Brain microvascular endothelial cell (primary cell): ENCODE data around the gene HPS1.
"Not testable (repeated sequence)": the region's sequence is repeated elsewhere in the genome, so short reads cannot be mapped to it uniquely, and the experiment has no call there.

ENCODE experiments used
- DNase-seq: peaks from one replicate; pipeline ENCODE4 v3.0.0-alpha.2; 2020
- H3K27ac ChIP-seq: fragments of 250-450 bp; sonication (Bioruptor Pico); 2 replicates; pipeline ENCODE4 v1.5.1; 2020; ENCODE audit warnings: mild to moderate bottlenecking, moderate library complexity
- H3K27me3 ChIP-seq: fragments of 250-450 bp; sonication (Bioruptor Pico); replicated peaks from 2 replicates; pipeline ENCODE4 v1.5.1; 2020; ENCODE audit warnings: mild to moderate bottlenecking
- H3K36me3 ChIP-seq: fragments of 250-450 bp; sonication (Bioruptor Pico); replicated peaks from 2 replicates; pipeline ENCODE4 v1.5.1; 2020; ENCODE audit warnings: mild to moderate bottlenecking
- H3K4me3 ChIP-seq: 2 replicates; pipeline ENCODE4 v1.5.1; 2011; ENCODE audit warnings: low read depth, mild to moderate bottlenecking, control low read depth, low read length, moderate library complexity
- in situ Hi-C: cut with HindIII; loops from 2 replicates; pipeline ENCODE4 v1.10.0; 2017; ENCODE audit warnings: low sequenced_read_pairs, low pct_ligation_motif_present
- TF ChIP-seq, protein P1 (sequence below): IDR thresholded peaks from 2 replicates; pipeline ENCODE4 v1.5.1; 2011; ENCODE audit warnings: low read depth, mild to moderate bottlenecking, moderate library complexity, low read length, control low read depth, inconsistent platforms; ENCODE audit errors: missing control alignments

HPS1 gene

DNA sequence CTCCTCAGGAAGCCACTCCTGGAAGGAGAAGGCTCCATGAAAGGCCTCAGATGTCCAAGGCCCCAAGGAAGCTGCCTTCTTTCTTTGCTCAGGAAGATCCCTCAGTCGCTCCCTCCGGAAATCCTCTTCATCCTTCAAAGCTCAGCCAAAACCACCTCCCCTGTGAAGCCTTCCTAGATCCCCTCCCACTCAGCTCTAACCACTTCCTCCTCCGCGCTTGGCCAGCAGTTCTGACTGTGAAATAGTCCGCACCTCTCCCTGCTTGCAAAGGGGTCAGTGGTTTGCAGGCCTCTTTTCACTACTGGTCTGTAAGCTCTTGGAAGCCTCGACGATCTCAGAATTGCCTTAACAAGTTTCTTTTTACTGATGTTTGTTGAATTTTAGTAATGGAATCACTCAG lies 55.7 kb downstream of the HPS1 start:
- TF ChIP-seq, protein P1, sequence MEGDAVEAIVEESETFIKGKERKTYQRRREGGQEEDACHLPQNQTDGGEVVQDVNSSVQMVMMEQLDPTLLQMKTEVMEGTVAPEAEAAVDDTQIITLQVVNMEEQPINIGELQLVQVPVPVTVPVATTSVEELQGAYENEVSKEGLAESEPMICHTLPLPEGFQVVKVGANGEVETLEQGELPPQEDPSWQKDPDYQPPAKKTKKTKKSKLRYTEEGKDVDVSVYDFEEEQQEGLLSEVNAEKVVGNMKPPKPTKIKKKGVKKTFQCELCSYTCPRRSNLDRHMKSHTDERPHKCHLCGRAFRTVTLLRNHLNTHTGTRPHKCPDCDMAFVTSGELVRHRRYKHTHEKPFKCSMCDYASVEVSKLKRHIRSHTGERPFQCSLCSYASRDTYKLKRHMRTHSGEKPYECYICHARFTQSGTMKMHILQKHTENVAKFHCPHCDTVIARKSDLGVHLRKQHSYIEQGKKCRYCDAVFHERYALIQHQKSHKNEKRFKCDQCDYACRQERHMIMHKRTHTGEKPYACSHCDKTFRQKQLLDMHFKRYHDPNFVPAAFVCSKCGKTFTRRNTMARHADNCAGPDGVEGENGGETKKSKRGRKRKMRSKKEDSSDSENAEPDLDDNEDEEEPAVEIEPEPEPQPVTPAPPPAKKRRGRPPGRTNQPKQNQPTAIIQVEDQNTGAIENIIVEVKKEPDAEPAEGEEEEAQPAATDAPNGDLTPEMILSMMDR = no peak
- in situ Hi-C loops = no loop called here
- Histone ChIP-seq H3K27me3 (no peaks in the 10 kb centered on the region), H3K27ac (no peak overlapping the region), H3K36me3 (no peaks in the 10 kb centered on the region), H3K4me3 (no peak overlapping the region)
- DNase-seq = no peak

DNA sequence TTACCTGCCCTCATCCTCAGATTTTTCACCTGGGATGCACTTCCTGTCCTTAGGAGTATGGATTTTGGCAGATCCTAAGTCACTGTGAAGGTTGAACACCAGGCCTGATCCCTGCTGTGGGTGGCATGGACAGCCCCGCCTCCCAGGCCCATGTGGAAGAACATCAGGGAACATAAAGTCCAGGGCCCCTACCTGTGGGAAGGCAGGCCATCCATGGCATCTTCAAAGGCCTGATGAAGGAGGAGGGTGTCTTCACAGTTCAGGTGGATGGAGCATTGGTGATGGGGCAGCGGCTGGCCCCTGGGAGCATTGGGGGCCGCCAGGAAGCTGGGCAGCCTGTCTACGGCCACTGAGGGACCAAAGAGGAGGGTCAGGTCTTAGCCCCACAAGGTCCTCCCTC lies 56.3 kb downstream of the HPS1 start:
- in situ Hi-C loops = no loop called here
- H3K27me3 ChIP-seq = no peaks in the 10 kb centered on the region
- no peak for DNase-seq
- H3K4me3 ChIP-seq = no peak overlapping the region
- TF ChIP-seq, protein P1 = no peak
- H3K27ac ChIP-seq = no peak overlapping the region
- H3K36me3 ChIP-seq = no peaks in the 10 kb centered on the region

DNA sequence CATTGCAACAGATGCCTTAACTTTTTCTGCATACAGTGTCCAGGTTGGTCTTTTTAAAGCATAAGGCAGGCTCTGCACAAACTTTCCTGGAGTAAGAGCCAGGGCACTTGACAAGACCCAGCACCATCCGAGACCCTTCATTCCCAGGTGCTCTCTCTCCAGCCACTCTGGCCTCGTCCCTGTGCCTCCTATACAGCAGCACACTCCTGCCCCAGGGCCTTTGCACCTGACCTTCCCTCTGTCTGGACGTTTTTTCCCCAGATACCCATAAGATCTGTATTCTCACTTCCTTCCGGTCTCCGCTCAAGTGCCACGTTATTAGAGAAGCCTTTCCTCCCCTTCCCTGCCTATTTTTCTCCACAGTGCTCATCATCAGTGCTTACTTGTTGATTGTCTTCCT lies 57.3 kb downstream of the HPS1 start:
- Histone ChIP-seq H3K27me3 (no peaks in the 10 kb centered on the region), H3K4me3 (no peak overlapping the region), H3K27ac (no peak overlapping the region), H3K36me3 (no peaks in the 10 kb centered on the region)
- in situ Hi-C loops = no loop called here
- TF ChIP-seq, protein P1 = no peak
- no peak for DNase-seq

DNA sequence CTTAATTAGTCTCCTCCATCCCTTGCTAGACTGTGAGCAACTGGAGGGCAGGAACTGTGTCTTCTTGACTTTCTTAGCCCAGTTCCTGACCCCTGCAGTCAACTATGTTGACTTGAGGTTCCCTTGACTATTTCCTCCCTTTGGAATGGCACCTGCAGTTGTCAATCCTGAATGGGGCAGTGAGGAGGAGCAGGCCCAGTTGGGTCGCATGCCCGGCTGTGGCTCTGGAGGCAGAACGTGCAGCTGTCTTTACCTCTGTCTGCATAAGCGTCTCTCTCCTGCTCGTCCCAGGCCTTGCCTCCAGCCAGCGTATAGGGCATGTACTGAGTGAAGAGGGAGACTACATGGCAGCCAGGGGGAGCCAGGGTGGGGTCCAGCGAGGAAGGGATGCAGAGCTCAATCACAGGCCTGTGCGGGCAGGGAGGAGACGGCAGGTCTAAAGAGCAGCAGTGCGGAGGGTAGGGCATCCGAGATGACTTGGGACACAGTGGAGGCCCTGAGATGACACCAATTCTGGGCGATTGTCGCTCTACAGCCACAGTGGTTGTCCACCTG lies 58.6 kb downstream of the HPS1 start:
- H3K36me3 ChIP-seq = no peaks in the 10 kb centered on the region
- no peak overlapping the region for H3K4me3 ChIP-seq
- TF ChIP-seq, protein P1 = peak; percentile 34
- no peak overlapping the region for H3K27ac ChIP-seq
- in situ Hi-C loops = no loop called here
- no peak for DNase-seq
- no peaks in the 10 kb centered on the region for H3K27me3 ChIP-seq

DNA sequence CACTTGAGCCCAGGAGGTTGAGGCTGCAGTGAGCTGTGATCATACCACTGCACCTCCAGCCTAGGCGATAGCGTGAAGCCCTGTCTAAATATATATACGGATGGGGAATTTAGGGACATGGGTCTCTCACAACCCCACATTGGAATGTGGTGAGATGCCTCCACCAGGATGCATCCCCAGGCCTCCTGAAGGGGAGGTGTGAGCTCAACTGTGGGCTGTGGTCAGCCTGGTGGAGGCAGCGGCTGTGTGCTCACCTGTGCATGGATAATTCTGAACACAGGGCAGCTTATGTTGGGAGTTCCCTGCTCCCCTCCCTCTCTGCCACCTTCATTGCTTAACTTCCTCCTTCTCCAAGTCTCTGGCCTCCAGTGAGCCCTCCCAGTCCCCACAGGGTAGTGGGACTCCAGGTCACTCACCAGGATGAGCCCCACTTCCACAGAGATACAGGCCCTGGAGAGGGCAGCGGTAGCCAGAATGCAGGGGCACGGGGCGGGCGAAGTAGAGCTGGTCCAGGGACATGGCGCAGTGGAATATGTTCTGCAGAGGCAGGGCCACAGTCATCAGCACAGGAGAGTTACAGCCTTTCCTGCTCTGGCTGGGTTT lies 62.1 kb downstream of the HPS1 start:
- DNase-seq = no peak
- Histone ChIP-seq H3K27me3 (no peaks in the 10 kb centered on the region), H3K27ac (no peak overlapping the region), H3K4me3 (no peak overlapping the region), H3K36me3 (no peaks in the 10 kb centered on the region)
- in situ Hi-C loops = no loop called here
- TF ChIP-seq, protein P1 = no peak

DNA sequence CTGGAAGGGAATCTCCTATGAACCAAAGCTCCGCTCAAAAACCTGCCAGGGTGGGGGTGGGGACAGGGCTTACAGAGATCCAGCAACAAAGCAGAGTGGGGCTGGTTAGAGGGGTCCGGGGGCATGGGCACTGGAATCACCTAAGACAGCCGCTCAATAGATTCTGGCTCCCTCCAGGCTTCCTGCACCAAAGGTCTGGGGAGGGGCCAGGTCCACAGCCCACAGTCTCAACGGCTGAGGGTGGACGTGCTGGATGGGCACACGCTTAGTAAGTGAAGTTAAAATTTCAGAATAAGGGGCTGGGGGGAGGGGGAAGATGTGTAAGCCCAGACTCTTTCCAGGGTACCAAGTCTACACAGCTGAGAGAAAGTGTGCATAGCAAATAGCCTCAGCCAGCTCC lies 62.9 kb downstream of the HPS1 start:
- peak overlapping the region; percentile 72 for H3K27ac ChIP-seq
- in situ Hi-C loops = no loop called here
- no peaks in the 10 kb centered on the region for H3K36me3 ChIP-seq
- DNase-seq = no peak
- TF ChIP-seq, protein P1 = no peak
- H3K4me3 ChIP-seq = no peak overlapping the region
- H3K27me3 ChIP-seq = no peaks in the 10 kb centered on the region

DNA sequence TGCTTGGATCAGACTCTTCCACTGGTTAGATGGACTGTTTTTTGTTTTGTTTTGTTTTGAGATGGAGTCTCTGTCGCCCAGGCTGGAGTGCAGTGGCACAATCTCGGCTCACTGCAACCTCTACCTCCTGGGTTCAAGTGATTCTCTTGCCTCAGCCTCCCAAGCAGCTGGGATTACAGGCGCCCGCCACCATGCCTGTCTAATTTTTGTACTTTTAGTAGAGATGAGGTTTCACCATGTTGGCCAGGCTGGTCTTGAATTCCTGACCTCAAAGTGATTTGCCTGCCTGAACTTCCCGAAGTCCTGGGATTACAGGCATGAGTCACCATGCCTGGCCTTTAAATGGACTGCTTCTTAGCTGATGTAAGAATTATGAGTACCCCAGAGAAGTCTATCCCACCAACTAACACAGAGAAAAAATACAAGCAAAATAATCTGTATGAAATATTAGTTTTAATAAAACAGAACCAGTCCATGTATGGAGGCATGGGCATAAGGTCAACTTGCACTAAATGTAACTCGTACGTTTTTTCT lies 63.5 kb downstream of the HPS1 start:
- H3K27ac ChIP-seq = peak overlapping the region; percentile 72
- in situ Hi-C loops, H3K27me3 ChIP-seq, H3K36me3 ChIP-seq, H3K4me3 ChIP-seq: not testable (repeated sequence)
- DNase-seq = peak; percentile 79
